NT2/D1 (cell line): ENCODE measurements around the gene PARD3.

Source experiments
- SUZ12 ChIP-seq: IDR thresholded peaks from 2 replicates; pipeline ENCODE4 v1.6.1; 2011; ENCODE audit not compliant: insufficient read length, insufficient read depth; ENCODE audit errors: extremely low read depth
- YY1 ChIP-seq: IDR thresholded peaks from 2 replicates; pipeline ENCODE4 v1.6.1; 2011; ENCODE audit not compliant: insufficient read length, insufficient read depth
- ZNF274 ChIP-seq: IDR thresholded peaks from 2 replicates; pipeline ENCODE4 v1.6.1; 2011; ENCODE audit warnings: mild to moderate bottlenecking, low read depth, low read length

- no peak for TF ChIP-seq SUZ12
- no peak for TF ChIP-seq ZNF274
- TF ChIP-seq YY1 = no peak
Observed at GRCh38 chr10:34319197-34319846, 495.8 kb downstream of the PARD3 start.
